HEK293 (cell line): Measurements from ENCODE around the gene TOM1.

Source experiments
- MEIS1 ChIP-seq: sonication (generic); formaldehyde crosslinking; IDR thresholded peaks from 2 replicates; pipeline ENCODE4 v1.8.1; 2022; ENCODE audit warnings: missing genetic modification reagents, mild to moderate bottlenecking, borderline replicate concordance
- TCF7L2 ChIP-seq: IDR thresholded peaks from 2 replicates; pipeline ENCODE4 v1.6.1; 2011; ENCODE audit warnings: low read depth, mild to moderate bottlenecking, inconsistent platforms, low read length, moderate library complexity, borderline replicate concordance
- ZNF211 ChIP-seq: fragments of 450-650 bp; formaldehyde crosslinking; IDR thresholded peaks from 2 replicates; pipeline ENCODE4 v1.5.1; 2016; ENCODE audit warnings: low read depth, missing biosample characterization, missing genetic modification characterization
- ZNF23 ChIP-seq: fragments of 450-650 bp; formaldehyde crosslinking; IDR thresholded peaks from 2 replicates; pipeline ENCODE4 v1.5.1; 2016; ENCODE audit warnings: missing biosample characterization, missing genetic modification characterization, borderline replicate concordance
- ZNF391 ChIP-seq: fragments of 450-650 bp; formaldehyde crosslinking; IDR thresholded peaks from 2 replicates; pipeline ENCODE4 v1.5.1; 2016; ENCODE audit warnings: low read depth, missing biosample characterization, missing genetic modification characterization, borderline replicate concordance
- ZNF404 ChIP-seq: fragments of 450-650 bp; formaldehyde crosslinking; IDR thresholded peaks from 2 replicates; pipeline ENCODE4 v1.5.1; 2017; ENCODE audit warnings: missing biosample characterization, missing genetic modification characterization
- ZNF548 ChIP-seq: fragments of 450-650 bp; formaldehyde crosslinking; IDR thresholded peaks from 2 replicates; pipeline ENCODE4 v1.5.1; 2016; ENCODE audit warnings: missing biosample characterization, missing genetic modification characterization
- TF ChIP-seq, protein P1 (sequence below): fragments of 450-650 bp; formaldehyde crosslinking; IDR thresholded peaks from 2 replicates; pipeline ENCODE4 v1.5.1; 2016; ENCODE audit warnings: missing biosample characterization, missing genetic modification characterization

DNA sequence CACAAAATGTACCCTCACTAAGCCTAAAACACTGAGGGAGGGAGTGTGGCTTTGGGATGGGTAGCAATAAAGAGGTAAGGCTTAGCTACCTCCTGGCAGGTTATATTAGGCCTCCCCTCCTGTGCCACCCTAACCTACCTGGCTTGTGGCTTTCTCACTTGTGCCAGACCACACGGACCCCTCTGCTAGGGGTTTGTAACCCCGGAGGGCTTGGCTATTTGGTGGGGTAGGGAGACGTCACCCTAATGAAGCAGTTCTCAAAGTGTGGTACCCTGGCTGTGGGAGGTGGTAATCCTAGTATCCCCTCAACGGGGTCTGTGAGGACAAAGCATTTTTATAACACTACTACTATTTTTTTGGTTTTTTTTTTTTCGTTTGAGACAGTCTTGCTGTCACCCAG lies 91.2 kb downstream of the TOM1 start:
- TF ChIP-seq ZNF391 (tag by site-specific recombination) (no peak), ZNF211 (no peak), MEIS1 (CRISPR knock-in tag) (no peak), TCF7L2 (no peak), ZNF404 (tag by site-specific recombination) (no peak), ZNF23 (tag by site-specific recombination) (no peak), ZNF548 (tag by site-specific recombination) (no peak)
- TF ChIP-seq, protein P1, sequence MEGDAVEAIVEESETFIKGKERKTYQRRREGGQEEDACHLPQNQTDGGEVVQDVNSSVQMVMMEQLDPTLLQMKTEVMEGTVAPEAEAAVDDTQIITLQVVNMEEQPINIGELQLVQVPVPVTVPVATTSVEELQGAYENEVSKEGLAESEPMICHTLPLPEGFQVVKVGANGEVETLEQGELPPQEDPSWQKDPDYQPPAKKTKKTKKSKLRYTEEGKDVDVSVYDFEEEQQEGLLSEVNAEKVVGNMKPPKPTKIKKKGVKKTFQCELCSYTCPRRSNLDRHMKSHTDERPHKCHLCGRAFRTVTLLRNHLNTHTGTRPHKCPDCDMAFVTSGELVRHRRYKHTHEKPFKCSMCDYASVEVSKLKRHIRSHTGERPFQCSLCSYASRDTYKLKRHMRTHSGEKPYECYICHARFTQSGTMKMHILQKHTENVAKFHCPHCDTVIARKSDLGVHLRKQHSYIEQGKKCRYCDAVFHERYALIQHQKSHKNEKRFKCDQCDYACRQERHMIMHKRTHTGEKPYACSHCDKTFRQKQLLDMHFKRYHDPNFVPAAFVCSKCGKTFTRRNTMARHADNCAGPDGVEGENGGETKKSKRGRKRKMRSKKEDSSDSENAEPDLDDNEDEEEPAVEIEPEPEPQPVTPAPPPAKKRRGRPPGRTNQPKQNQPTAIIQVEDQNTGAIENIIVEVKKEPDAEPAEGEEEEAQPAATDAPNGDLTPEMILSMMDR, result no peak
